GM18517 (cell line): ENCODE data around the gene TRAPPC10.

Source experiments
- ATAC-seq: cut with Tn5 transposase; IDR thresholded peaks from one replicate; pipeline ENCODE4 v1.9.1; 2021; ENCODE audit warnings: mild to moderate bottlenecking, moderate library complexity; ENCODE audit not compliant: unreplicated experiment

TRAPPC10 gene

DNA sequence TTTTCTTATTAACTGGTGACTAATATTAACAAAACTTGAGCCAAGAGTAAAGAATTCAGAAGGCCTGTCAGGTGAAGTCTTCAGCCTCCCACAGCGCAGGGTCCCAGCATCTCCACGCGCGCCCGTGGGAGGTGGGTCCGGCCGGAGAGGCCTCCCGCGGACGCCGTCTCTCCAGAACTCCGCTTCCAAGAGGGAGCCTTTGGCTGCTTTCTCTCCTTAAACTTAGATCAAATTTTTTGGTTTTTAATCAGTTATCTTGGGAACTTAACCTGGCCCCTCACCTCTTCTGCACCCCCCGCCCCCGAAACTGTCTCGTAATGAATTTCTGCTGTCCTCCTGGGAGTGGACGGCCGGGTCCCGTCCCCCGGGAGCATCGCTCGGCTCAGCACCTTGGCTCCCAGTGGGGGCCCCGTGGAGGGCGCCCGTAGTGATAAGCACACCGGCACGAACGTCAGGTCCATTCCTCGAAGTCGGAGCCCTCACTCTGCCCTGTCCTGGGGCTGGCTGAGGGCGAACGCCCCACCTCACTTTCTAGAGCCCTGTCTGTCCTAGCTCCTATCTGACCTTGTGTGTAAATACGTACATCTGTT is 29.5 kb upstream of the TRAPPC10 start:
- ATAC-seq = no peak

DNA sequence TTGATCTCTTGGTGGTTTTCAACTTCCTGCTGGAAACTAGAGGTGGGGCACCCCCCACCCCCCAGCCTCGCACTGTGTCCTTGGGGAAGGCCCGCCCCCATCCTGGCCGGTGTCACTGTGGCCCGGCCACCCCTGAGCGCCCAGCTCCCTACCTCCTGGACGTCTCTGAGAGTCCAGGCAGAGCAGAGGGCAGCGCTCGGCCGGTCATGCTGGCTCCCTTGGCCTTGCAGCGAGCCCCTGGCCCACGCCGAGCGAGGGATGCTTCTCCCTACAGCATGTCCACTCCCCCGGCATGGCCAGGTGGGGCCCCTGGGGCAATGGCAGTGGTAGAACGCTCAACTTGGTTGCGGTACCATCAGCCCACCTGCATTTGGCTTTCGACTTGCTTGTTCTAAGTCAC is 28.7 kb upstream of the TRAPPC10 start:
- ATAC-seq = no peak

DNA sequence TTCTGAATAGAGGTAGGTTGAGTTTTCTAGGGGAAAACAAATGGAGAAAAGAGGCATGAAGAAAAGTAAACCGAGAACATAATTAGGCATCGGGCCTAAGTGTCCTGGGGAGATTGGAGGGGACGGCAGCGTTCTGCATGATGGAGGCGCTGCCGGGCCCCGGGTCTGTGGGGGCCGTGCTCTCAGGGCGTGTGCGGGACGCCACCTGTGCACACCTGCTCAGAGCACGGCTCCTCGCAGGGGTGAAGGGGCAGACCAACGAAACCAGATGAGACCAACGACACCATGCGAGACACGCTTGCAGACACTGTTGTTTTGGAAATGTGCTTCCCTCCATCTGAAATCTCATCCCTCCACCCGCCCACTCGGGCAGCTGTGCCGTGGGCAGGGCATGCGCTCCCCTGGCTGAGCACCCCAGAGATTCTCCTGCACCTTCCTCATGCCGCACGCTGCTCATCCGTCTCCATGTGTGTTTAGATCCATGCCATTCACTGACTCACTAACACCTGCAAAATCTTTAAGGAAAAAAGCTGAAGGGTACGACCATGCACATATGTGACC is 28.2 kb upstream of the TRAPPC10 start:
- ATAC-seq = no peak

DNA sequence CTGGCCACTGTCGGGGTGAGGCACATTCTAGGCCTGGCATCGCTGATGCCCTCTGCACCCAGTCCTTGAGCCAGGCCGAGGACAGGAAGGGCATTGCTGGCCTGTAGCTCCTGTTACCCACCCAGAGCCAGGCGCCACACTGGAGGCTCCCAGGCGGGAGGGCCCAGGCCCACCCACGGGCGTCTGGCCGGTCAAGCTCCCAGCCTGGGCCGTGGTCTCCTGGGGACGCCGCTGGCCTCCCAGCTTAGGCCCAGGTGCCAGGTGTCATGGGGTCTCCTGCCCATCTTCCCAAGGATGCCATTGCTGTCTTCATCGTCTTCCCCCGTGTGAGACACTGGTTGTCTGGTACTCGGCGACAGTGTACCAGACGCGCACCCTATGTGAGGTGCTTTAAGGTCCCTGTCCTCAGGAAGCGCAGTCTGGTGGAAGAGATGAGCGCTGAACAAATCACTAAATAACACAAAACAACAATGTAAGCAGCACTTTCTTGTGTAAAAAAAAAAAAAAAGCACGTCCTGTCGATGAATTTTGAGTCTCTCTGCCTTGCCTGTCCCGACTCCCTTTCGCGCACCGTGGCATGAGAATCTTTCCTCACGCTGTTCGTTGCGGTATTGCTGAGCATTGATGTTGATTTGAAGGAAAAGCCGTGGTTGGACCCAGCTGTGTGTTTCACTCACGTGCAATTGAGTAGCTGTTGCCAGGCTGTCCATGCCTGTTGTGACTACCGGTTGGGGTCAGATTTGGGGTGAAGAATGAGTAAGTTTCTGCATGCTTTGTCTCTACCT is 27.0 kb upstream of the TRAPPC10 start:
- ATAC-seq = no peak

DNA sequence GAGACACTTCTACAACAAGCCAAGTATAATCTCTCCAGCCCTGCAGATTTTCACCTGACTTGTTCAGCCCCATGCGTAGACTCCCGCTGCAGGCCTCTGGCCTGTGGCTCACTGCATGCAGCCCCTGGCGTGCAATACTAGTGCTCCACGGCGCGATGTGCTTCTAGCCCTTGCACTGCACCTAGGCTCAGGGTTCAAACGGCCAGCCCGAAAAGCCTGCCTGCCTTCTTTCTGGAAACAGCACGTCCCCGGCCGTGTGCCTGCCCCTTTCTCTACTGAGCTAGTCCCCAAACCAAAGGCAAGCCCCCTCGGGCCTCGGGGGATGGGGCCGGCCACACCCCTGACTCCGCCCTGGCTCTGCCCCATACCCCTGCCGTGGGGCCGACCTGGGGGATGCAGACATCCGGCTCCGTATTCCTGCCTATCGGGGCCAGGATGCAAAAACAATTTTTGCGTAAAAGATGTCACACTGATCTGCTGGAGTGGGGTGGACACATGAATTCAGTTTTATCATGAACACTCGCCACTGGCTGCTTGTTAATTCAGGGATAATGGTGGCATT is 26.3 kb upstream of the TRAPPC10 start:
- no peak for ATAC-seq

DNA sequence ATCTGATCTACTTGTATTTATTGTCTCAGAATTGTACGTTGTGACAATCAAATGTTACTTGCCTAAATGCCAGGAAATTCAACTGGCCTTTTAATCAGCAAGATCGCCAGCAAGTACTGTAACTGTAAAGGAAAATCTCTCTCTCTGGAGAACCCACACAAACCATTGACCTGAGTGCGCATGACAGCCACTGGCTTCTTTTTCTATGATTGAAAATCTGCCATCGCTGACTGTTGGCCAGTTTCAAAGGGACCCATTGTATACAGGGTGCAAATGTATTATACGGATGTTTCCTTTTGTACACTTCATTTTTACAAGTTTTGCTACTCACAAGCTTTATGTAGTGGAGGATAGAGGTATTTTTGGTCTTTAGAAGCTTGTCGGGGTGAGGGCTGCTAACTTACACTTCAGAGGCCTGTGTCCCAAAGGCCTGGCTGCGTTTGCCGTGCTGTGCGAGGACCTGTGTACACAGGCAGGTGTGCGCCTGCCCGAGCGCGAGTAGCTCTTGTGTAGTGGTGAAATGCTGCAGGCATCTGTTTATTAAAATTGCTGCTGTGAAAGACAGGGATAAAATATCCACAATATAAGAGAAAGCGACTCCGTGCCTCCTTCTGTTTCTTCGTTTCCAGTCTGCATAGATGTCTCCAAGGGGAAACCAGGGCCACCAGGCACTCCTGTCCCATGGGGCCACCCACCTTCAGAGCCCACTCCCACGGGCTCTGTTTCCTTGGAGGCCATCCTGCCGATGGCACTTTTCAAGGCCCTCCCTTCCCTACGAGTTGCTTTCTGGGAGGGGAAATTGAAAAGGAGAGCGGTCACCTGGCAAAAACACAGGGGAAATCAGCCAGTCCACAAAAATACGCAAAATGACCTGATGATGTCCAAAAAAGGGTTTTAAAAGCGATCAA is 25.3 kb upstream of the TRAPPC10 start:
- no peak for ATAC-seq

DNA sequence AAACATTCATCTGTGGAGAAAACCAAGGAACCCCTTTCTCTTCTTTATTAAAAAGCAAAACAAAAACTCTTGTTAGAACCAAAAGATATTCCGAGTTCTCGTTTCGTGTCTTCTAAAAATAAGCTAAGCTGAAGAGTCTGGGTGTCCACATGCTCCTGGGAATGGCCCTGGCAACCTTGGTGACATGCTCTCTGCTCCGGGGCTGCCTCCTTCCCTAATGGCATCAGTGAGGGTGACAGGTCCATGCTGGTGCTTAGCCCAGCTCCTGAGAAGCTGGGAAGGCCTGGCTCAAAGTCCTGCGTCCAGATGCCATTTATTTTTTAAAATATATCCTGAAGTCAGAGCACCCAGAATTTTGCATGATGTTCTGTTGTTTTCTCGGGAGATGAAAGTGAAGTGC is 24.6 kb upstream of the TRAPPC10 start:
- ATAC-seq = no peak

DNA sequence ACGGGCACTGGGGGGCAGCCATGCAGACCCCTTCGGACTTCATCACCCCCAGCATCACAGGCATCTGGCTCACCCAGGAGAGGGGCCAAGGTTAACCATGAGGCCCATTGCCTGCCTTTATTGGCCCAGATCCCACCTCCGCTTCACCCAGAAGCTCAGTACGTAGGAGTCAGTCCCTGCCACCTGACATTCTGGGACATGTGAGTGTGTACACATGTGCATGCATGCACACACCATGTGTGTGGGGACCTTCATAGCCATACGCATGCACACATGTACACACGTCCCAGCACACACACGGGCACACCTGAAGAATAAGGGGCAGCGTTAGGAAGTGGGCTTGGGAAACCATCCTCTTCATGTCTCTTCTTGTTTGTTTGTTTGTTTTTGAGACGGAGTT is 24.1 kb upstream of the TRAPPC10 start:
- no peak for ATAC-seq

DNA sequence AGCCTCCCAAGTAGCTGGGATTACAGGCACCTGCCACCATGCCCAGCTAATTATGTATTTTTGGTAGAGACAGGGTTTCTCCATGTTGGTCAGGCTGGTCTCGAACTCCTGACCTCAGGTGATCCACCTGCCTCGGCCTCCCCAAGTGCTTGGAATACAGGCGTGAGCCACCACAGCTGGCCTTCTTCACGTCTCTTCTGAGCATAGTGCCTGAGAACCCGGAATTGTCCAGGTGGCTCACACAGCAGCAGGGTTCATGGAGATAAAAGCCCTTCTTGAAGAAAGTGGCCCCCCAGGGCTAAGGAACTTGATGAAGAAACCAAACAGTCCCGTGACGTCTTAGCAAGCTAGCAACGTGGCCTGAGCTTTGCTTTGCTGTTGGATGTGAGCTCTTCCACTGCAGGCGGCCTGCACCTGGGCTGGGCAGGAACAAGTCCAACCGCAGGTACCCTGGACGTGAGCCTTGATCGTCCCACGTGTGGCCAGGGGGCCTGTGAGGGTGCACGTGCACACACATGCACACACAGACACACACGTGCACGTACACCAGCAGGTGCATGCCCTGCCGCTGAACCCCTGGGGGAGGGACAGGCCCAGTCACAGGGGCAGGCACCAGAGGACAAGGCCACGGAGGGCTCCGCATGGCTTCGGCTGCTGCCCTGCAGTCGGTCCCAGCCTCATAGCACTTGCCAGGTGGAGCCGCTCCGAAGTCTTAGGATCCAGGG is 23.4 kb upstream of the TRAPPC10 start:
- no peak for ATAC-seq

DNA sequence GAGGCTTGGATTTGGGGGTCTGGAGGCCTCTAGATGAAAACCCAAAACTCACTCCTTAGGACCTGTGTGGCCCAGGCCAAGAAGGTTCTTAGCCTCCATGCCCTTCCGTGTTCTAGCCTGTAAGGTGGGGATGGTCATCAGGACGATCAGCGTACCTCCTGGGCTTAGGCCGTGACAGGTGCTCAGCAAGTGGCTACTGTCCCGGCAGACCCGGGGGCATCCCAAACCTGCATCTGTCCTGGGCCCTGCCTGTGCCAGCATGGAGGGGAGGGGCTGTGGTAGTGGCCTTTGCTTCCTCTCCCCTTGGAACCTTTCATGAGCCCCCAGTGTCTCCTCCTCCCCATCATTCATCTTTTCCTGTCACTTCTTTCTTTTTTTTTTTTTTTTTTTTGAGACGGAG is 22.7 kb upstream of the TRAPPC10 start:
- no peak for ATAC-seq

DNA sequence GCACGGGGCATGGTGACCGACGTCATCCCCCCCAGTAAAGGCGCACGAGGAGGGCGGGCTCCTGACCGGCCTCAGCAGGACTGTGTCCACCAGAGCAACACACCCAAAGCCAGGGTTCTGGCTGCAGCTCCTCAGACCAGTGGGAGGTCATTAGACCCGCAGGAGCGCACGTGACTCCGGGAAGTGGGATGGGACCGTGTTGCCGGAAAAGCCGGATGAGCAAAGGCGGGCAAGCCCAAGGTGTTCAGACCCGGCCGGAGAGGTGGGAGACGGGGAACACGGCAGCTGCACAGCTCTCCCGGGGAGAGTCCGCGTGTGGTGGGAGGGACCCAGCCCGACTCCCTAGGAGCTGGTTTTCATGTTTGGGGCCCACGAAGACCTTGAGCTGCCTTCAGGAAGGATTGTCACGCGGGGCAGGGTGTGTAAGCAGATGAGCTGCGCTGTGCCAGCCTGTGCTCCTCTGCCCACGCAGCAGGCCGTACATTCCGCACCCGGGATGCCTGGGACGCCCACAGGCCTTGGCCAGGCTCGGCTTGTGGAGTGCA is 20.6 kb upstream of the TRAPPC10 start:
- no peak for ATAC-seq

DNA sequence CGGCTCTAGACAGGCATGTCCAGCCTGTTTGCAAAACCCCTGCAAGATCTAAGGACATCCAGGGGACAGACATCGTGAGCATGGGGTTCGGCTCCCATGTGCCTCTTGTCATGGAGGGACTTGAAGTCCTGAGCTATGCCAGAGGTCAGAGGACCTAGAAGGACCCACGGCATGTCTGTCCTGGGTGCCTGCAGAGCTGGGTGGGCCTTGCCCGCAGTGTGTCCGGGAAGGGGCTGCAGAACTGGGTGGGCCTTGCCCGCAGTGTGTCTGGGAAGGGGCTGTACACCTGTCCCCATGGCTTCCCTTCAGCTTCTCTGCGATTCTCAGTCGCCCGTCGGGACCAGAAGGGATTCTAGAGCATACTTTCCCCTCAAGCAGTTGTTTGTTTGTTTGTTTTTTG is 20.0 kb upstream of the TRAPPC10 start:
- no peak for ATAC-seq

DNA sequence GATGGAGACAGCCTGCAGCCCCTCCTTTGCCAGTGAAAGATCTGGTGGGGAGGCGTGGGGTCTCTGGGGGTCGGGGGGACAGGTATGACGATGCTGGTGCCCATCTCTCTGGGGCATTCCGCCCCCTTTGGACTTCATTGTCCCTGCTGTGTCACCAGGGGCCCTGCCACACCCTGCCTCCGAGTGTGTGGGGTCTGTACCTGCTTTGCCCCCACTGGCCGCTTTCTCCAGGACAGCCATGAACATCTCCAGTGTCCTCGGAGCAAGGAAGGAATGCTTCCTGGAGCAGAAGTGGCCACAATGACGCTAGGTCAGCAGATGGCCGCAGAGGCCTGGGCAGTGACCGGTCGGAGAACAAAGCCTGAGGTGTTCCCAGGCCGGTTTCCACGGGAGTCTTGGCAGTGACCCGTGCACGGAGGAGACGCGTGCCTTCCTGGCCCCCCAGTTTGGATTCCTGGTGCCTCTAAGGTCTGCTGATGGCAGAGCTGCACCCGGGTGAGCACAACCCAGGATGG is 18.6 kb upstream of the TRAPPC10 start:
- no peak for ATAC-seq

DNA sequence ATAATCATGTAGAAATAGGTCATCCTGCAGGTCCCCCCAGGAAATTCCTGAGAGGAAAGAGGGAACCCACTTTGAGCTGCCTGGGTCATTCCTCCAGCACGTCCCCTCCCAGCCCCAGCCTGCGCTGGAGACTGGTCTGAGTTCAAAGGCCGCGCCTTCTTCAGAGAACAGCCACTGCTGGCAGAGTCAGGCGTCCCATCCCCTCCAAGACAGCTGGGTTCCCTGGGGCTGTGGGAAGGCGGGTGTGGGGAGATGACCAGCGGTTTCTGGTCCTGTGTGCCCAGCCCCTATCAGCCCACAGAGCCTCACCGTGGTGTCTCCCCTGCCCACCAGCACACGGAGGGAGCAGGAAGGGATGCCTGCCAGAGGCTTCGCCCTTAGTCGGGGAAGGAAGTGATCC is 18.0 kb upstream of the TRAPPC10 start:
- no peak for ATAC-seq

DNA sequence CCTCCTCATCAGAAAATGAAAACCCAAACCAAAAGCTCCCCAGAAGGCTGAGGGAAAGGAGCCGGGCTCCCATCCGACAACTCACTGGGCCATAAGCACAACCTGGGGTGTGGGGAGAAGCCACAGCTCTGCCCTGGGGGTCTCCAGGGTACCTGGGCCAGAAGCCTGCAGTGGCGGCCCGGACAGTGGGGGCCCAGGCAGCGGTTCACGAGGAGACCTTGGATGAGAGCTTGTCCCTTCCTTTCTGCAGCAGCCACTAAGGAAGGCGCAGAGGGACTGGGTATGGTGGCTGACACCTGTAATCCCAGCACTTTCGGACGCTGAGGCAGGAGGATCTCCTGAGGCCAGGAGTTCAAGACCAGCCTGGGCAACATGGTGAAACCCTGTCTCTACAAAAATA is 17.5 kb upstream of the TRAPPC10 start:
- no peak for ATAC-seq

DNA sequence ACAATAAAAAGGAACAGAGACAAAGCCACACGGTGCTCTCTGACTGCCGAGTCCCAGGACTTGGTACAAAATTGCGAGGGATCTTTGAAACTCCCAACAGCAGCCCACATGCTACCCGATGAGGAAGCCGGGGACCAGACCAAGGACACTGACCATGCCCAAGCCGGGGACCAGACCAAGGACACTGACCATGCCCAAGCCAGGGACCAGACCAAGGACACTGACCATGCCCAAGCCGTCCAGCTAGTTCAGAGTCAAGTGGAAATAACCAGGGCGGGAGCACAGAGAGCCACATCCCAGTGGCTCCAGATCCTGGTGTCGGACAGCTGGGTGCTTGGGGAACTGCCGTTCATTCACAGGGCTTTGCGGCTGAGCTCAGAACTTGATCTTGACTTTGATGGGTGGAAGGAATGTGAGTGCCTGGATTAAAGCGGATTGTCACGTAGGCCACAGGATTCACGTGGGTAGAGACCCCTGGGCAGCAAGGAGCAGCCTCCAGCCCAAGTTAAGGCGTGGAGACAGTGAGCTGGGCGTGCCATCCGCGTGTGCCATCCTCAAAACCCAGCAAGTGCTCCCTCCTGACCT is 16.5 kb upstream of the TRAPPC10 start:
- ATAC-seq = no peak

DNA sequence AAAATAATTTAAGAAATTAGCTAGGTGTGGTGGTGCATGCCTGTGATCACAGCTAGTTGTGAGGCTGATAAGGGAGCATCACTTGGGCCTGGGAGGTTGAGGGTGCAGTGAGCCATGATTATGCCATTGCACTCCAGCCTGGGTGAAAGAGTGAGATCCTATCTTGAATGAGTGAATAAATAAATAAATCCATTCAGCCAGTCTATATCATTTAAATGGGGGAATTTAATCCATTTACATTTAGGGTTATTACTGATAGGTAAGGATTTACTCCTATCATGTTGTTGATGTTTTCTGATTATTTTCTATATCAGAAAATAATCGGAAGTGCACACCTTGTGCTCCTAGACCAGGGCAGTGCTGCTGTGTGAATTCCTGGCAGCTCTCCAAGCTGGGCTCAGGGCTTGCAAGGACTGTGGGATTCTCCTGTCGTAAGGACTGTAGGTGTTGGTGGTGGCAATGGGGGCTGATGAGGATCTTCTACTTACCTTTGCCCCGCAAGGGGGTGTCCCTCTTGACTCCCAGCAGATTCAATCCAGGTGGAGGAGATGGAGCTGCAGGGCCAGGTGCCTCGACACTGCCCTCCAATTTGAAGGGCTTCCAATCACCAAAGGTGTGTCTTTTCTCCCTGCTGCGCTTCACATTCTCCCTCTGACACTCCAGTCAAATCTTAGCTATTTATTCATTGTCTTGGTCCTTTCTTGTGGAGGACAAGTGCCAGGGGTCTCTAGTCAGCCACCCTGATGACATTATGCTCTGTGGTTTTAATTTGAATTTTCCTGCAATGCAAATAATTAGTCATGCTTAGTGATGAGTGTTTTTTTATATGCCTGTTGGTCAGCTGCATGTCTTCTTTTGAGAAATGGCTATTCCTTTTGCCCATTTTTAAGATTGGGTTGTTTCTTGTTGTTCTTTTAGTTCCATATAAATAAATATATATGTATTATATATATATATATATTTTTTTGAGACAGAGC is 14.1 kb upstream of the TRAPPC10 start:
- ATAC-seq = no peak

DNA sequence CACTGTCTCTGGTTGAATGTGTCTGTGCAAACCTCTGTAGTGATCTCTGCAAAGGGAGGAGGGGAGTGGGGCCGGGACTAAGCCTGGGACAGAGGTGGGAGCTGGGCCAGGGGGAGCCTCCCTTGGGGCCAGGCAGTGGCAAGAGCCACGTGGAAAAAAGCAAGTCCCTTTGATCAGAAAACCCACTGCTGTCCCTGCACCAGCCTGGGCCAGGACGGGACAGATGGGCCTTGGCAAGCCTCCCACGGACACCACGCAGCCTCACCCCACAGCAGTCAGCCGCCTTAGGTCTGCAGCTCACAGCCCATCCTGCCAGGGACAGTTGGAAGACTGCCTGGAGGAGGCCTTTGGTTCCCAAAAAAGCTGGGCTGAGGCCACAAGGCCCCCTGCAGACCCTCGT is 11.7 kb upstream of the TRAPPC10 start:
- ATAC-seq = no peak
